ENCODE measurements around the gene ANP32B.

DNA sequence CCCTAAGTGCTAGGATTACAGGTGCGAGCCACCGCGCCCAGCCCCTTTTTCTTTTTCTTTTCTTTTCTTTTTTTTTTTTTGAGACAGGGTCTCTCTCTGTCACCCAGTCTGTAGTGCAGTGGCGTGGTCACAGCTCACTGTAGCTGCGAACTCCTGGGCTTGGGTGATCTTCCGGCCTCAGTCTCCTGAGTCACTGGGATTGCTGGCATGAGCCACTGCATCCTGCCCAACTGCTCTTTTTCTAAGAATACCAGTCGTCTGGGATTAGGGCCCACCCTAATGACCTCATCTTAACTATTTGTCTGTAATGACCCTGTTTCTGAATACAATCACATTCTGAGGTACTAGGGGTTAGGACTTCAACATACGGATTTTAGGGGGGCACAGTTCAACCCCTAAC lies 39.3 kb downstream of the ANP32B start:
- TF ChIP-seq, protein P1, sequence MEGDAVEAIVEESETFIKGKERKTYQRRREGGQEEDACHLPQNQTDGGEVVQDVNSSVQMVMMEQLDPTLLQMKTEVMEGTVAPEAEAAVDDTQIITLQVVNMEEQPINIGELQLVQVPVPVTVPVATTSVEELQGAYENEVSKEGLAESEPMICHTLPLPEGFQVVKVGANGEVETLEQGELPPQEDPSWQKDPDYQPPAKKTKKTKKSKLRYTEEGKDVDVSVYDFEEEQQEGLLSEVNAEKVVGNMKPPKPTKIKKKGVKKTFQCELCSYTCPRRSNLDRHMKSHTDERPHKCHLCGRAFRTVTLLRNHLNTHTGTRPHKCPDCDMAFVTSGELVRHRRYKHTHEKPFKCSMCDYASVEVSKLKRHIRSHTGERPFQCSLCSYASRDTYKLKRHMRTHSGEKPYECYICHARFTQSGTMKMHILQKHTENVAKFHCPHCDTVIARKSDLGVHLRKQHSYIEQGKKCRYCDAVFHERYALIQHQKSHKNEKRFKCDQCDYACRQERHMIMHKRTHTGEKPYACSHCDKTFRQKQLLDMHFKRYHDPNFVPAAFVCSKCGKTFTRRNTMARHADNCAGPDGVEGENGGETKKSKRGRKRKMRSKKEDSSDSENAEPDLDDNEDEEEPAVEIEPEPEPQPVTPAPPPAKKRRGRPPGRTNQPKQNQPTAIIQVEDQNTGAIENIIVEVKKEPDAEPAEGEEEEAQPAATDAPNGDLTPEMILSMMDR (IDR thresholded peaks at IDR 0.05) = no peak
- TF ChIP-seq CBX8 (IDR thresholded peaks at IDR 0.05) (no peak), POLR2A (IDR thresholded peaks at IDR 0.05; ENCODE audit: low read length) (no peak), MYC (IDR thresholded peaks at IDR 0.05; ENCODE audit: borderline replicate concordance, low read length) (no peak), CHD4 (IDR thresholded peaks at IDR 0.05; ENCODE audit: borderline replicate concordance) (no peak), NPAS2 (CRISPR knock-in tag; IDR thresholded peaks at IDR 0.05; ENCODE audit: borderline replicate concordance) (no peak), ZC3H11A (IDR thresholded peaks at IDR 0.05) (no peak), RFX5 (IDR thresholded peaks at IDR 0.05) (no peak)
- TF ChIP-seq, protein P2, sequence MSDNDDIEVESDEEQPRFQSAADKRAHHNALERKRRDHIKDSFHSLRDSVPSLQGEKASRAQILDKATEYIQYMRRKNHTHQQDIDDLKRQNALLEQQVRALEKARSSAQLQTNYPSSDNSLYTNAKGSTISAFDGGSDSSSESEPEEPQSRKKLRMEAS (IDR thresholded peaks at IDR 0.05) = no peak
